Endothelial cell (in vitro differentiated cells): ENCODE measurements around the gene PDE4D. TPM values are rescaled to one million over a fixed set of nuclear protein-coding genes. Genes with fewer than 3 reads are reported as not detected.

Source experiments
- DNase-seq: peaks from one replicate; pipeline ENCODE4 v3.0.0; 2021; ENCODE audit warnings: low spot score
- H3K27ac Mint-ChIP-seq: one replicate; pipeline ENCODE4 v1.8.0; 2021; ENCODE audit warnings: mixed read lengths, inconsistent platforms; ENCODE audit not compliant: unreplicated experiment
- H3K27me3 Mint-ChIP-seq: one replicate; pipeline ENCODE4 v1.8.0; 2021; ENCODE audit warnings: mild to moderate bottlenecking, moderate library complexity, mixed read lengths, inconsistent platforms; ENCODE audit not compliant: unreplicated experiment
- H3K36me3 Mint-ChIP-seq: one replicate; pipeline ENCODE4 v1.8.0; 2021; ENCODE audit warnings: mild to moderate bottlenecking, low read depth, mixed read lengths, inconsistent platforms; ENCODE audit not compliant: unreplicated experiment
- H3K4me1 Mint-ChIP-seq: one replicate; pipeline ENCODE4 v1.8.0; 2021; ENCODE audit warnings: mild to moderate bottlenecking, mixed read lengths, inconsistent platforms; ENCODE audit not compliant: unreplicated experiment
- H3K4me3 Mint-ChIP-seq: one replicate; pipeline ENCODE4 v1.8.0; 2021; ENCODE audit warnings: mild to moderate bottlenecking, mixed read lengths, inconsistent platforms; ENCODE audit not compliant: unreplicated experiment
- H3K9me3 Mint-ChIP-seq: one replicate; pipeline ENCODE4 v1.8.0; 2021; ENCODE audit warnings: mixed read lengths, inconsistent platforms; ENCODE audit not compliant: unreplicated experiment
- CTCF ChIP-seq: fragments of 200-600 bp; sonication (generic); IDR thresholded peaks from one replicate; pipeline ENCODE4 v1.5.0; 2021; ENCODE audit warnings: antibody characterized with exemption; ENCODE audit not compliant: unreplicated experiment
- total RNA-seq: library from RNA; stranded (reverse); fragmentation: NEBNext Ultra II Directional; extraction: Animal tissue kit (Norgen Biotek cat#: 25700); gene quantifications from one replicate; pipeline ENCODE4 v1.2.1, GENCODE V29; 2021; ENCODE audit not compliant: unreplicated experiment

The PDE4D gene
- total RNA-seq, 1 donor from 2014 or later = 9.4 TPM

DNA sequence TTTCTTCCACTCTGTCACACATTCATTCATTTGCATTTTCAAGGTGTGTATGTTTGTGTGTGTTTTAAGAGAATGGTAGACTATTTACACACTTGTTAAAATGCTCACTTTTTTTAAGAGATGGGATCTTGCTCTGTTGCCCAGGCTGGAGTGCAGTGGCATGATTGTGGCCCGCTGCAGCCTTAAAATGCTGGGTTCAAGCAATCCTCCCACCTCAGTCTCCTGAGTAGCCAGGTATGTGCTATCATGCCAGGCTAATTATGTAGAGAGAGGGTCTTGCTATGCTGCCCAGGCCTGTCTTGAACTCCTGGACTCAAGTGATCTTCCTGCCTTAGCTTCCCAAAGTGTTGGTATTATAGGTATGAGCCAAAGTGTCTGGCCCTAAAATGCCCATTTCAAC, 173.5 kb downstream of the PDE4D start:
- Mint-ChIP-seq H3K9me3 (no peaks in the 10 kb centered on the region), H3K36me3 (peaks cover 5% of the 10 kb centered on the region), H3K4me1 (no peaks in the 10 kb centered on the region), H3K27me3 (no peaks in the 10 kb centered on the region), H3K27ac (no peak overlapping the region), H3K4me3 (no peak overlapping the region)
- no peak for TF ChIP-seq CTCF
- DNase-seq = no peak

DNA sequence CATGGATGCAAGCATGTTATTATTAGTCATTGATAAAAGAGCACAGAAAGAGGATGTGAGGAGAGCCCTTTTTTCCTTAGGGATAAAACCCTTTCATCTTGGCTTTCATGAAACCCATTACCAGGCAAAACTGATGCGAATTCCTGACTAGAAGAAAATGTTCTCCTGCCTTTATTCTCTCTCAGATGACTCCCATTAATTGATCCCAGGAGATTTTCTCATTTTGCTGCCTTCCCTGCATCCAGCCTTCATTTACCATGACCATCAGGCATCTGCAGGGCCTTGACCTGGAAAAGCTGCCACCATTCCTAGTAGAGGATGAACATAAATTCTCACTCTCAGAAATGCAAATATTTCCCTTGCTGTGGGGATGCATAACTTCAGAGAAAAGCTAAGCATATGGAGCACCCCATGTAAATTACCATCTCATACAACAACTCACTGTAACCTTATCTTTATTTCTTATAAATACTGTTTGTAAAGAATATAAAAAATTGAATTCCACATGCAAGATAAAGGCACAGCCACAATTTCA, 176.5 kb downstream of the PDE4D start:
- Mint-ChIP-seq H3K4me3 (no peak overlapping the region), H3K9me3 (no peaks in the 10 kb centered on the region), H3K4me1 (no peaks in the 10 kb centered on the region), H3K36me3 (peaks cover 9% of the 10 kb centered on the region), H3K27ac (no peak overlapping the region), H3K27me3 (peaks cover 3% of the 10 kb centered on the region)
- DNase-seq = no peak
- no peak for TF ChIP-seq CTCF

DNA sequence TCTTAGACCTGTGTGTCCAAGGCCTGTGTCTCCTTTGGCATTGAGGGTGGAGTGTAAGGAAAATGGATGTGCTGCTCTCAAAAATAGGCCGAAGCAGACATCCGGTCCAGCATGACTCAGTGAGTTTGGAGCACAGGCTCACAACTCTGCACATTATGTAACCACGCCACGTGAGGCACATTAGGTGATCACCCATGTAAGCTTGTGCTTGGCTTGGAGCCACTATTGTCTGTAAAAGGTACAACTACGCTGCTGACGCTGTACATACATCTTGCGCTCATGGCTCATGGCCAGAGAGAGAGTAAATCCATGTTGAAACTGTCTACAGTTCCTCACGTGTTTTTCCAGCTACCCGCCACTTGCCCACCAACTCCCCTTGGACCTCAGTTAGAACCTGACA, 177.5 kb downstream of the PDE4D start:
- Mint-ChIP-seq H3K27me3 (peaks cover 3% of the 10 kb centered on the region), H3K4me1 (no peaks in the 10 kb centered on the region), H3K4me3 (no peak overlapping the region), H3K27ac (no peak overlapping the region), H3K36me3 (peaks cover 9% of the 10 kb centered on the region), H3K9me3 (no peaks in the 10 kb centered on the region)
- DNase-seq = no peak
- no peak for TF ChIP-seq CTCF

- DNase-seq = no peak
- peaks cover 3% of the 10 kb centered on the region for H3K27me3 Mint-ChIP-seq
- H3K9me3 Mint-ChIP-seq = no peaks in the 10 kb centered on the region
- H3K36me3 Mint-ChIP-seq = peaks cover 9% of the 10 kb centered on the region
- H3K27ac Mint-ChIP-seq = no peak overlapping the region
- no peak for TF ChIP-seq CTCF
- no peaks in the 10 kb centered on the region for H3K4me1 Mint-ChIP-seq
- H3K4me3 Mint-ChIP-seq = no peak overlapping the region
These were observed 178.3 kb downstream of the PDE4D start for GRCh38 chr5:59715228-59715627.

DNA sequence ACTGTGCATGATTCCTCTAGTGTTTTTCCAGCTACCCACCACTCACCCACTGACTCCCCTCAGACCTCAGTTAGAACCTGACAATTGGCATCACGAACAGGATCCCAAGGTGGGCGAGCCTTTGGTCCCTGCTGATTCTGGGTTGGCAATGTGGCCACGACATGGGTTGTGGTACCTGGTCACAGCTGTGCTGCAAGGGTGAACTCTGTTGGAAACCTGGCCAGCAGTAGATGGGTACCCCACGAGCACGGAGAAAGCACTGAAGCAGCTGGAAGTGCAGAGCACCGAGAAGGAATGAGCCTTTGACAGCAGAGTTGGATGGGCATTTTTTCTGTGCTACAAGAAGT, 180.1 kb downstream of the PDE4D start:
- Mint-ChIP-seq H3K27me3 (peaks cover 3% of the 10 kb centered on the region), H3K4me3 (no peak overlapping the region), H3K27ac (no peak overlapping the region), H3K9me3 (no peaks in the 10 kb centered on the region), H3K36me3 (peaks cover 9% of the 10 kb centered on the region), H3K4me1 (peaks cover 3% of the 10 kb centered on the region)
- no peak for DNase-seq
- TF ChIP-seq CTCF = no peak
